Measurements from ENCODE around the gene IFI27. TPM values are rescaled to one million over a fixed set of nuclear protein-coding genes. Genes with fewer than 3 reads are reported as not detected.

IFI27 gene
- total and polyA plus RNA-seq, 2 of the 8 experiments (the other 6 are each of a cell fraction or from before 2014, with no cell fraction given), result 0.76 to 2.2 TPM

DNA sequence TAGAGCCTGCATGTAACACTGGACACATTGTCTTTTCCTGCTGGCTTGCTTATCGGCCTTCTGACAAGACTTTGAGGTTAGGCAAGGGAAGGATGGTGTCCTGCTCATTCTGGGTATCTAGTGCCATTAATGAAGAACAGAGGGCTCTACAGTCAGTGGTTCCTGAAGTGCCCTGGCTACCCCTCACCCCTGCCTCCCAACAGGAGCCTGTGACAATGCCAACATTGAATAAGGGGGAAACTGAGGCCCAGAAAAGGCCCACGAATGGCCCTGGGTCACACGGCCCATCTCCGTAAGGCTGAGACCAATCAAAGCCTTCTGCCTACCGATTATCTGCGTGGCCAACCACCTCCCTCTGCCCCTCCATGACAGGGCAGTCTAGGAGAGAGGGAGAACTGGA is 16.8 kb downstream of the IFI27 start:
- Histone ChIP-seq H3K14ac (ENCODE audit: insufficient read length) (no peak overlapping the region), H2BK120ac (replicated peaks; ENCODE audit: low read depth, low read length) (no peak overlapping the region), H3K23me2 (ENCODE audit: low read depth, low read length) (peaks cover 9% of the 10 kb centered on the region; the same call in 1 of the 2 replicates), H3K79me1 (ENCODE audit: low read depth, low read length) (no peaks in the 10 kb centered on the region), H3K9me3 (ENCODE audit: insufficient read depth in 2 of 2, low read depth in 1 of 2, low read length in 1 of 2) (no peaks in the 10 kb centered on the region), H2BK12ac (ENCODE audit: low read depth, low read length) (no peak overlapping the region), H3K27me3 (replicated peaks in 1 of 4; ENCODE audit: control insufficient read depth in 3 of 4, extremely low read depth in 1 of 4, insufficient read depth in 3 of 4, low read length in 3 of 4) (no peaks in the 10 kb centered on the region; a peak in 2 of 7 replicates), H4K20me1 (replicated peaks in 1 of 2; ENCODE audit: control insufficient read depth in 1 of 2, insufficient read depth in 2 of 2, low read length in 2 of 2) (no peaks in the 10 kb centered on the region), H3K9ac (replicated peaks in 1 of 4; ENCODE audit: extremely low read depth in 1 of 4, low read depth in 3 of 4, low read length in 3 of 4) (no peak overlapping the region), H2BK15ac (ENCODE audit: low read length) (no peak overlapping the region), H3K79me2 (ENCODE audit: control insufficient read depth in 1 of 2, insufficient read depth in 2 of 2, low read length in 2 of 2) (no peaks in the 10 kb centered on the region), H2BK20ac (ENCODE audit: low read length) (no peak overlapping the region), H2BK5ac (ENCODE audit: low read depth, low read length) (no peak overlapping the region), H3K27ac (ENCODE audit: low read depth, low read length) (no peak overlapping the region), H3K4me1 (replicated peaks in 1 of 4; ENCODE audit: control insufficient read depth in 3 of 4, insufficient read depth in 4 of 4, low read length in 3 of 4) (peaks cover 0 to 4% (median 2%) of the 10 kb centered on the region in 4 experiments; a peak in 3 of 7 replicates), H4K5ac (ENCODE audit: insufficient read length, low read depth, low read length) (no peak overlapping the region), H3K36me3 (ENCODE audit: control insufficient read depth in 2 of 4, insufficient read depth in 4 of 4, low read length in 3 of 4) (no peaks in the 10 kb centered on the region), H3K4me2 (ENCODE audit: insufficient read depth in 1 of 2, low read depth in 2 of 2, low read length in 2 of 2) (no peak overlapping the region), H2AFZ (ENCODE audit: low read length) (no peak overlapping the region), H3K23ac (ENCODE audit: insufficient read length) (no peak overlapping the region), H2AK5ac (ENCODE audit: low read depth, low read length) (no peak overlapping the region), H4K91ac (replicated peaks; ENCODE audit: insufficient read length, low read length) (no peak overlapping the region), H3K56ac (replicated peaks; ENCODE audit: insufficient read length, low read depth, low read length) (no peak overlapping the region), H4K8ac (ENCODE audit: extremely low read depth, insufficient read depth, low read length) (no peak overlapping the region), H3K4ac (replicated peaks; ENCODE audit: insufficient read length, low read depth, low read length) (no peak overlapping the region), H3K18ac (ENCODE audit: extremely low read depth, low read length) (no peak overlapping the region), H3K4me3 (ENCODE audit: extremely low read depth in 1 of 4, insufficient read depth in 2 of 4, low read depth in 3 of 4, low read length in 4 of 4) (no peak overlapping the region)
- no peak for FAIRE-seq
- DNase-seq (ENCODE audit: low read depth in 1 of 2, low spot score in 2 of 2), result peak in 1 of 2 experiments; percentile 17
- CTCF ChIA-PET (ENCODE audit: partially characterized antibody), result interaction anchor here (0.6 to 2.7 kb wide), 8 partner anchors 16 to 963 kb away, joined by 3 to 9 read pairs (median 6); partner anchors contain the start of gene IFI27
- WGBS, 2 experiments (ENCODE audit: extremely low coverage in 1 of 2, insufficient coverage in 1 of 2, insufficient read length in 1 of 2, insufficient replicate concordance in 2 of 2, low coverage in 1 of 2, low lambda C conversion rate in 2 of 2, missing lambda C conversion rate in 1 of 2), result 86% methylated on average over 6 of the region's 6 CpGs; no CpG with 5 or more reads in 1 of the 2 experiments
- POLR2A ChIA-PET (ENCODE audit: partially characterized antibody), result interaction anchor here (1.1 to 2.7 kb wide), 2 partner anchors 10 to 13 kb away, joined by 3 to 11 read pairs; no protein-coding TSS in a partner anchor
- TF ChIP-seq SAP30 (IDR thresholded peaks at IDR 0.05; ENCODE audit: insufficient read depth, insufficient replicate concordance, low read length), result no peak
- TF ChIP-seq SP2 (IDR thresholded peaks at IDR 0.05; ENCODE audit: low read length), result no peak
- TF ChIP-seq SIN3A (conservative IDR thresholded peaks at IDR 0.05 in 1 of 2, IDR thresholded peaks at IDR 0.05 in 1 of 2; ENCODE audit: low read depth in 1 of 2, low read length in 2 of 2), result no peak
- TF ChIP-seq NRF1 (IDR thresholded peaks at IDR 0.05; ENCODE audit: low read depth, low read length), result no peak
- TF ChIP-seq SIX5 (IDR thresholded peaks at IDR 0.05; ENCODE audit: low read depth, low read length), result no peak
- no peak for TF ChIP-seq KDM1A (IDR thresholded peaks at IDR 0.05; ENCODE audit: borderline replicate concordance, low read length)
- no peak for TF ChIP-seq RNF2 (IDR thresholded peaks at IDR 0.05; ENCODE audit: borderline replicate concordance, low read depth, low read length, missing control alignments, poor library complexity, severe bottlenecking)
- TF ChIP-seq, protein P1, sequence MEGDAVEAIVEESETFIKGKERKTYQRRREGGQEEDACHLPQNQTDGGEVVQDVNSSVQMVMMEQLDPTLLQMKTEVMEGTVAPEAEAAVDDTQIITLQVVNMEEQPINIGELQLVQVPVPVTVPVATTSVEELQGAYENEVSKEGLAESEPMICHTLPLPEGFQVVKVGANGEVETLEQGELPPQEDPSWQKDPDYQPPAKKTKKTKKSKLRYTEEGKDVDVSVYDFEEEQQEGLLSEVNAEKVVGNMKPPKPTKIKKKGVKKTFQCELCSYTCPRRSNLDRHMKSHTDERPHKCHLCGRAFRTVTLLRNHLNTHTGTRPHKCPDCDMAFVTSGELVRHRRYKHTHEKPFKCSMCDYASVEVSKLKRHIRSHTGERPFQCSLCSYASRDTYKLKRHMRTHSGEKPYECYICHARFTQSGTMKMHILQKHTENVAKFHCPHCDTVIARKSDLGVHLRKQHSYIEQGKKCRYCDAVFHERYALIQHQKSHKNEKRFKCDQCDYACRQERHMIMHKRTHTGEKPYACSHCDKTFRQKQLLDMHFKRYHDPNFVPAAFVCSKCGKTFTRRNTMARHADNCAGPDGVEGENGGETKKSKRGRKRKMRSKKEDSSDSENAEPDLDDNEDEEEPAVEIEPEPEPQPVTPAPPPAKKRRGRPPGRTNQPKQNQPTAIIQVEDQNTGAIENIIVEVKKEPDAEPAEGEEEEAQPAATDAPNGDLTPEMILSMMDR (IDR thresholded peaks at IDR 0.05; ENCODE audit: control extremely low read depth in 1 of 3, insufficient read depth in 1 of 3, low read depth in 1 of 3, low read length in 3 of 3), result no peak
- no peak for TF ChIP-seq RXRA (IDR thresholded peaks at IDR 0.05; ENCODE audit: insufficient read depth, low read depth, low read length)
- TF ChIP-seq GTF2F1 (IDR thresholded peaks at IDR 0.05; ENCODE audit: borderline replicate concordance, low read depth, low read length), result no peak
